HCT116 (cell line): ENCODE data around the gene THAP10. TPM values are rescaled to one million over a fixed set of nuclear protein-coding genes. Genes with fewer than 3 reads are reported as not detected.
"Not testable (repeated sequence)": the region's sequence is repeated elsewhere in the genome, so short reads cannot be mapped to it uniquely, and the experiment has no call there.

Experiments
- ATAC-seq: fragments of 200-7000 bp; cut with Tn5 transposase; 2 replicates; pipeline ENCODE4 v1.9.1; 2020; ENCODE audit warnings: mild to moderate bottlenecking, moderate library complexity
- BruUV-seq: library from RNA; stranded (reverse); fragments of 400-500 nt; replicated peaks from 2 replicates; lab custom pipeline; 2021; lab: Mats Ljungman, UMichigan
- CTCF ChIA-PET: fragments of 300-600 bp; sonication (Branson Sonifier 250); formaldehyde crosslinking; loops from one replicate; lab custom pipeline; 2021; ENCODE audit warnings: antibody characterized with exemption; lab: Charles Lee
- POLR2A ChIA-PET: fragments of 300-600, 350-600 bp; sonication (Branson Sonifier 250); formaldehyde crosslinking; loops from one replicate; lab custom pipeline; 2021; ENCODE audit warnings: antibody characterized with exemption; lab: Charles Lee
- RAD21 ChIA-PET, 2 experiments: fragments of 300-600 bp; sonication (Branson Sonifier 250); formaldehyde crosslinking; loops; one replicate each; lab custom pipeline; 2023; ENCODE audit warnings: low total read pairs in 2 of 2; ENCODE audit not compliant: uncharacterized antibody in 2 of 2, unreplicated experiment in 2 of 2, low non-redundant PET in 1 of 2; lab: Charles Lee
- DNase-seq: peaks from one replicate; pipeline ENCODE4 v3.0.0-alpha.2; 2010; ENCODE audit warnings: low read depth, low spot score
- H2AFZ ChIP-seq: fragments of 200-600 bp; shearing (Covaris generic), sonication (generic); 2 replicates; pipeline ENCODE4 v1.6.1; 2017; ENCODE audit warnings: low read depth, mixed run types, mixed read lengths, antibody characterized with exemption, low read length; ENCODE audit not compliant: poor library complexity, severe bottlenecking
- H3K27ac ChIP-seq: 2 replicates; pipeline ENCODE4 v1.5.1; 2012; ENCODE audit warnings: low read depth, low read length
- H3K27me3 ChIP-seq: fragments of 200-600 bp; sonication (generic); 2 replicates; pipeline ENCODE4 v1.6.1; 2016; ENCODE audit warnings: mixed run types, low read length, mixed read lengths; ENCODE audit not compliant: insufficient read depth
- H3K36me3 ChIP-seq, 2 experiments: fragments of 200-500 bp in 1 of 2; fragments of 200-600 bp in 1 of 2; sonication (Bioruptor generic) in 1 of 2; sonication (generic) in 1 of 2; 2 replicates each; pipeline versions ENCODE4 v1.5.1 to v1.6.1; 2014 to 2016; ENCODE audit warnings: low read length in 2 of 2, inconsistent platforms in 1 of 2, mixed read lengths in 1 of 2, mixed run types in 1 of 2; ENCODE audit not compliant: insufficient read depth in 2 of 2, control insufficient read depth in 1 of 2
- H3K4me1 ChIP-seq, 2 experiments: fragments of 200-600 bp in 1 of 2; sonication (generic) in 1 of 2; 2 replicates each; pipeline versions ENCODE4 v1.5.1 to v1.6.1; 2012 to 2017; ENCODE audit warnings: low read length in 2 of 2, inconsistent platforms in 1 of 2, mild to moderate bottlenecking in 1 of 2, mixed read lengths in 1 of 2, mixed run types in 1 of 2, moderate library complexity in 1 of 2; ENCODE audit not compliant: insufficient read depth in 2 of 2, control insufficient read depth in 1 of 2
- H3K4me2 ChIP-seq: fragments of 200-600 bp; sonication (generic); 2 replicates; pipeline ENCODE4 v1.6.1; 2017; ENCODE audit warnings: mixed run types, low read length, mixed read lengths
- H3K4me3 ChIP-seq, 2 experiments: fragments of 200-600 bp in 1 of 2; sonication (generic) in 1 of 2; replicated peaks in 1 of 2; 2 replicates each; pipeline ENCODE4 v1.5.1; 2011 to 2016; ENCODE audit warnings: low read length in 2 of 2, control low read depth in 1 of 2, low read depth in 1 of 2, mild to moderate bottlenecking in 1 of 2, mixed read lengths in 1 of 2, mixed run types in 1 of 2
- H3K79me2 ChIP-seq: fragments of 200-600 bp; sonication (generic); 2 replicates; pipeline ENCODE4 v1.6.1; 2017; ENCODE audit warnings: mild to moderate bottlenecking, mixed run types, low read length, moderate library complexity, mixed read lengths; ENCODE audit not compliant: insufficient read depth
- H3K9ac ChIP-seq: fragments of 200-600 bp; sonication (generic); 2 replicates; pipeline ENCODE4 v1.6.1; 2016; ENCODE audit warnings: low read length, mixed read lengths
- H3K9me2 ChIP-seq: fragments of 200-600 bp; sonication (generic), shearing (Covaris generic); 2 replicates; pipeline ENCODE4 v1.6.1; 2017; ENCODE audit warnings: mixed run types, mild to moderate bottlenecking, moderate library complexity; ENCODE audit not compliant: insufficient read depth
- H3K9me3 ChIP-seq, 2 experiments: fragments of 200-500 bp in 1 of 2; fragments of 200-600 bp in 1 of 2; sonication (Bioruptor generic) in 1 of 2; sonication (generic) in 1 of 2; 2 replicates each; pipeline ENCODE4 v1.6.1; 2014 to 2017; ENCODE audit warnings: low read length in 2 of 2, mixed read lengths in 2 of 2, inconsistent platforms in 1 of 2, low read depth in 1 of 2, mild to moderate bottlenecking in 1 of 2, mixed run types in 1 of 2, moderate library complexity in 1 of 2; ENCODE audit not compliant: control insufficient read depth in 1 of 2, insufficient read depth in 1 of 2
- H4K20me1 ChIP-seq: fragments of 200-600 bp; sonication (generic), shearing (Covaris generic); 2 replicates; pipeline ENCODE4 v1.6.1; 2017; ENCODE audit warnings: mixed run types, mild to moderate bottlenecking, moderate library complexity; ENCODE audit not compliant: insufficient read depth
- CTCF ChIP-seq, 3 experiments: fragments of 200-600 bp in 1 of 3; sonication (generic) in 1 of 3; IDR thresholded peaks in 2 of 3; conservative IDR thresholded peaks in 1 of 3; 2 replicates each; pipeline ENCODE4 v1.5.1; 2012 to 2017; ENCODE audit warnings: low read depth in 2 of 3, low read length in 2 of 3, antibody characterized with exemption in 1 of 3, borderline replicate concordance in 1 of 3, control low read depth in 1 of 3, mild to moderate bottlenecking in 1 of 3, mixed read lengths in 1 of 3, mixed run types in 1 of 3, moderate library complexity in 1 of 3; ENCODE audit not compliant: insufficient read depth in 1 of 3
- FOSL1 ChIP-seq: IDR thresholded peaks from 2 replicates; pipeline ENCODE4 v1.6.1; 2012; ENCODE audit warnings: low read depth
- REST ChIP-seq: IDR thresholded peaks from 2 replicates; pipeline ENCODE4 v1.6.1; 2012; ENCODE audit warnings: low read depth
- intact Hi-C: fragments of 100-400 bp; cut with micrococcal nuclease; formaldehyde crosslinking; loops from 2 replicates; pipeline ENCODE4 v1.10.0; 2022
- total RNA-seq: library from RNA; stranded (reverse); gene quantifications from one replicate; pipeline ENCODE4 v1.2.1, GENCODE V29; 2021; ENCODE audit not compliant: unreplicated experiment

THAP10 gene
- total RNA-seq, 1 experiment from 2014 or later, result 2.8 TPM

- TF ChIP-seq REST (no peak), CTCF (IDR thresholded peaks at IDR 0.05 in 2 of 3, conservative IDR thresholded peaks at IDR 0.05 in 1 of 3; ENCODE audit: borderline replicate concordance in 1 of 3, insufficient read depth in 1 of 3, low read depth in 2 of 3, low read length in 2 of 3) (no peak), FOSL1 (no peak)
These were observed 39.6 kb upstream of the THAP10 start (continued) for GRCh38 chr15:70931821-70932220.

- intact Hi-C loops, H3K9me3 ChIP-seq: not testable (repeated sequence)
These were observed 34.7 kb upstream of the THAP10 start for GRCh38 chr15:70926914-70927313.

More at GRCh38 chr15:70926914-70927313, 34.7 kb upstream of the THAP10 start:
- H2AFZ ChIP-seq, H3K9ac ChIP-seq, CTCF ChIA-PET, H4K20me1 ChIP-seq, H3K9me2 ChIP-seq, DNase-seq, H3K79me2 ChIP-seq, POLR2A ChIA-PET, BruUV-seq, ATAC-seq, H3K27ac ChIP-seq, H3K4me2 ChIP-seq, H3K27me3 ChIP-seq, H3K4me3 ChIP-seq, RAD21 ChIA-PET, H3K4me1 ChIP-seq, H3K36me3 ChIP-seq: not testable (repeated sequence)
